Fibroblast of peridontal ligament (primary cell): Measurements from ENCODE around the gene ST3GAL3.

ENCODE experiments used
- DNase-seq: peaks from one replicate; pipeline ENCODE4 v3.0.0-alpha.2; 2010; ENCODE audit errors: extremely low read depth

ST3GAL3 gene

GRCh38 chr1:43913666-43914360 lies 206.5 kb downstream of the ST3GAL3 start:
- DNase-seq, result no peak

- no peak for DNase-seq
Measured at GRCh38 chr1:43914576-43915525, 207.5 kb downstream of the ST3GAL3 start.

GRCh38 chr1:43919906-43920305 lies 212.6 kb downstream of the ST3GAL3 start:
- no peak for DNase-seq

GRCh38 chr1:43921022-43921421 lies 213.7 kb downstream of the ST3GAL3 start:
- DNase-seq, result no peak

- no peak for DNase-seq
Measured at GRCh38 chr1:43924516-43924915, 217.2 kb downstream of the ST3GAL3 start.

- DNase-seq, result no peak
Measured at GRCh38 chr1:43925846-43926245, 218.5 kb downstream of the ST3GAL3 start.

- DNase-seq, result no peak
Measured at GRCh38 chr1:43930168-43930948, 223.0 kb downstream of the ST3GAL3 start.

GRCh38 chr1:43930949-43931275 lies 223.6 kb downstream of the ST3GAL3 start:
- DNase-seq, result no peak

- DNase-seq, result no peak
Measured at GRCh38 chr1:43931711-43932660, 224.7 kb downstream of the ST3GAL3 start.

- peak; percentile 52 for DNase-seq
Measured at GRCh38 chr1:43932786-43933385, 225.6 kb downstream of the ST3GAL3 start.

- no peak for DNase-seq
Measured at GRCh38 chr1:43933386-43934100, 226.2 kb downstream of the ST3GAL3 start, which contains the start of gene ARTN. Gene ARTN (plus strand): TSS chr1:43933801. CDS start chr1:43935657, 1,856 bp downstream.

GRCh38 chr1:43934101-43934985 lies 227.0 kb downstream of the ST3GAL3 start:
- DNase-seq, result peak; percentile 61

GRCh38 chr1:43934986-43935324 lies 227.6 kb downstream of the ST3GAL3 start:
- DNase-seq, result no peak

- no peak for DNase-seq
Measured at GRCh38 chr1:43935711-43936427, 228.5 kb downstream of the ST3GAL3 start.

- no peak for DNase-seq
Measured at GRCh38 chr1:43936431-43937151, 229.3 kb downstream of the ST3GAL3 start.

- DNase-seq, result no peak
Measured at GRCh38 chr1:43937179-43937865, 230.0 kb downstream of the ST3GAL3 start.

GRCh38 chr1:43938383-43938782 lies 231.0 kb downstream of the ST3GAL3 start:
- DNase-seq, result no peak
